Erythroblast (primary cell): ENCODE measurements around the gene COX8A.

Experiments used
- GATA1 ChIP-seq: IDR thresholded peaks from 2 replicates; pipeline ENCODE4 v1.6.1; 2011; ENCODE audit warnings: low read depth, mild to moderate bottlenecking, control low read depth, low read length, moderate library complexity
- POLR2A ChIP-seq: IDR thresholded peaks from 2 replicates; pipeline ENCODE4 v1.6.1; 2011; ENCODE audit warnings: mild to moderate bottlenecking, low read length

DNA sequence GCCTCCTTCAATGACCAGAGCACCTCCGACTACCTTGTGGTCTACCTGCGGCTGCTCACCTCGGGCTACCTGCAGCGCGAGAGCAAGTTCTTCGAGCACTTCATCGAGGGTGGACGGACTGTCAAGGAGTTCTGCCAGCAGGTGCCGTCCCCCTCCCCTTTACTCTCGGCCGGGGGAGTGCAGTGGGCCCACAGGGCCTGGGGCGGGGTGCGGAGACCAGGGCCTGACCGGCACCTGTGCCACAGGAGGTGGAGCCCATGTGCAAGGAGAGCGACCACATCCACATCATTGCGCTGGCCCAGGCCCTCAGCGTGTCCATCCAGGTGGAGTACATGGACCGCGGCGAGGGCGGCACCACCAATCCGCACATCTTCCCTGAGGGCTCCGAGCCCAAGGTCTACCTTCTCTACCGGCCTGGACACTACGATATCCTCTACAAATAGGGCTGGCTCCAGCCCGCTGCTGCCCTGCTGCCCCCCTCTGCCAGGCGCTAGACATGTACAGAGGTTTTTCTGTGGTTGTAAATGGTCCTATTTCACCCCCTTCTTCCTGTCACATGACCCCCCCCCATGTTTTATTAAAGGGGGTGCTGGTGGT lies 22.8 kb downstream of the COX8A start:
- TF ChIP-seq POLR2A: no peak
- no peak for TF ChIP-seq GATA1
